Activated CD8-positive, alpha-beta T cell treated with anti-CD3 and anti-CD28 coated beads for 36 hours (primary cell): ENCODE data around the gene EPHA2. TPM values are rescaled to one million over a fixed set of nuclear protein-coding genes. Genes with fewer than 3 reads are reported as not detected.

Experiments
- ATAC-seq: fragments of 200-7000 bp; cut with Tn5 transposase; one replicate; pipeline ENCODE4 v1.10.0; 2021; ENCODE audit warnings: mild to moderate bottlenecking, moderate library complexity
- CTCF ChIA-PET: fragments of 350-600 bp; sonication (Branson Sonifier 250); formaldehyde crosslinking; loops from one replicate; lab custom pipeline; 2021; ENCODE audit warnings: antibody characterized with exemption; lab: Charles Lee
- POLR2A ChIA-PET: fragments of 350-600 bp; sonication (Branson Sonifier 250); formaldehyde crosslinking; loops from one replicate; lab custom pipeline; 2021; ENCODE audit warnings: antibody characterized with exemption; lab: Charles Lee
- DNase-seq: peaks from one replicate; pipeline ENCODE4 v3.0.0-alpha.2; 2020
- H3K27ac Mint-ChIP-seq: one replicate; pipeline ENCODE4 v1.8.0; 2021; ENCODE audit warnings: mild to moderate bottlenecking, mixed read lengths
- H3K27me3 Mint-ChIP-seq: one replicate; pipeline ENCODE4 v1.8.0; 2021; ENCODE audit warnings: mixed read lengths
- H3K36me3 Mint-ChIP-seq: one replicate; pipeline ENCODE4 v1.8.0; 2021; ENCODE audit warnings: low read depth, mixed read lengths
- H3K4me1 Mint-ChIP-seq: one replicate; pipeline ENCODE4 v1.8.0; 2021; ENCODE audit warnings: low read depth, mixed read lengths
- H3K4me3 Mint-ChIP-seq: one replicate; pipeline ENCODE4 v1.8.0; 2021; ENCODE audit warnings: mild to moderate bottlenecking, moderate library complexity, mixed read lengths
- H3K9me3 Mint-ChIP-seq: one replicate; pipeline ENCODE4 v1.8.0; 2021; ENCODE audit warnings: mixed read lengths
- CTCF ChIP-seq: fragments of 200-600 bp; IDR thresholded peaks from one replicate; pipeline ENCODE4 v1.8.0; 2022; ENCODE audit warnings: antibody characterized with exemption, mild to moderate bottlenecking
- intact Hi-C: fragments of 100-400 bp; cut with micrococcal nuclease; formaldehyde crosslinking; loops from one replicate; pipeline ENCODE4 v1.10.0; 2022
- total RNA-seq, 2 experiments: library from RNA; stranded (reverse); gene quantifications; one replicate each; pipeline ENCODE4 v1.2.3, GENCODE V29; 2021

EPHA2 gene
- total RNA-seq, 2 experiments from 2014 or later, result not detected

GRCh38 chr1:16181887-16182719 lies 26.2 kb upstream of the EPHA2 start:
- Mint-ChIP-seq H3K27ac (no peak overlapping the region), H3K27me3 (no peaks in the 10 kb centered on the region), H3K36me3 (no peaks in the 10 kb centered on the region), H3K4me3 (no peak overlapping the region), H3K9me3 (no peaks in the 10 kb centered on the region), H3K4me1 (no peaks in the 10 kb centered on the region)
- CTCF ChIA-PET, result interaction anchor here (1.1 to 2.8 kb wide), 4 partner anchors 19 to 103 kb away, joined by 3 to 11 read pairs (median 5); no protein-coding TSS in a partner anchor
- intact Hi-C loops, result no loop called here
- POLR2A ChIA-PET, result interaction anchor here (0.7 kb wide), 1 partner anchor 539 kb away, joined by 3 read pairs; no protein-coding TSS in a partner anchor
- ATAC-seq (no peak), DNase-seq (no peak)
- no peak for TF ChIP-seq CTCF

GRCh38 chr1:16180291-16180824 lies 24.5 kb upstream of the EPHA2 start:
- TF ChIP-seq CTCF, result no peak
- Mint-ChIP-seq H3K36me3 (no peaks in the 10 kb centered on the region), H3K4me3 (no peak overlapping the region), H3K27me3 (no peaks in the 10 kb centered on the region), H3K4me1 (no peaks in the 10 kb centered on the region), H3K27ac (no peak overlapping the region), H3K9me3 (no peaks in the 10 kb centered on the region)
- CTCF ChIA-PET, result interaction anchor here (1.1 to 2.8 kb wide), 5 partner anchors 18 to 106 kb away, joined by 4 to 11 read pairs (median 5); partner anchors contain the start of gene FAM131C
- ATAC-seq, result no peak
- POLR2A ChIA-PET, result interaction anchor here (1.6 kb wide), 1 partner anchor 96 kb away, joined by 5 read pairs; no protein-coding TSS in a partner anchor
- no peak for DNase-seq
- intact Hi-C loops, result no loop called here

GRCh38 chr1:16178596-16179497 lies 23.0 kb upstream of the EPHA2 start:
- CTCF ChIA-PET, result interaction anchor here (0.8 to 2.8 kb wide), 3 partner anchors 96 to 162 kb away, joined by 3 to 11 read pairs (median 3); no protein-coding TSS in a partner anchor

GRCh38 chr1:16177306-16177705 lies 21.4 kb upstream of the EPHA2 start:
- no peak for TF ChIP-seq CTCF
- ATAC-seq (no peak), DNase-seq (no peak)
- Mint-ChIP-seq H3K4me1 (no peaks in the 10 kb centered on the region), H3K9me3 (no peaks in the 10 kb centered on the region), H3K27me3 (no peaks in the 10 kb centered on the region), H3K4me3 (no peak overlapping the region), H3K36me3 (no peaks in the 10 kb centered on the region), H3K27ac (no peak overlapping the region)
- CTCF ChIA-PET, result no interaction called here
- intact Hi-C loops, result no loop called here
- POLR2A ChIA-PET, result no interaction called here

More at GRCh38 chr1:16178596-16179497, 23.0 kb upstream of the EPHA2 start:
- H3K4me3 Mint-ChIP-seq, result no peak overlapping the region
- no peaks in the 10 kb centered on the region for H3K36me3 Mint-ChIP-seq
- intact Hi-C loops, result no loop called here
- no peak for DNase-seq
- H3K9me3 Mint-ChIP-seq, result no peaks in the 10 kb centered on the region
- POLR2A ChIA-PET, result no interaction called here
- no peaks in the 10 kb centered on the region for H3K27me3 Mint-ChIP-seq
- H3K4me1 Mint-ChIP-seq, result no peaks in the 10 kb centered on the region
- no peak overlapping the region for H3K27ac Mint-ChIP-seq
- no peak for TF ChIP-seq CTCF
- ATAC-seq, result no peak
